Uterus (tissue), 2 donors: ENCODE results near the gene PI4K2A.

Experiments used
- CTCF ChIP-seq, 4 experiments: fragments of 200-600 bp in 2 of 4; fragments of 450-650 bp in 2 of 4; sonication (generic) in 2 of 4; IDR thresholded peaks; one replicate each; pipeline ENCODE4 v1.5.1; 2016 to 2019; ENCODE audit warnings: antibody characterized with exemption in 4 of 4, mild to moderate bottlenecking in 2 of 4, moderate library complexity in 1 of 4
- POLR2A ChIP-seq, 2 donors: fragments of 450-650 bp; IDR thresholded peaks; one replicate each; pipeline ENCODE4 v1.6.1; 2016; ENCODE audit warnings: antibody characterized with exemption in 2 of 2, mild to moderate bottlenecking in 1 of 2, moderate library complexity in 1 of 2

- peak in 2 of 4 experiments; percentile 3 to 6 for TF ChIP-seq CTCF (IDR thresholded peaks at IDR 0.05)
- no peak for TF ChIP-seq POLR2A (IDR thresholded peaks at IDR 0.05)
Observed at GRCh38 chr10:97632949-97633884, 7.3 kb upstream of the PI4K2A start, which contains the start of gene MORN4.
